Activated CD8-positive, alpha-beta memory T cell treated with anti-CD3 and anti-CD28 coated beads, Interleukin-2, amount 10 ng/mL, durations not matched to agents 7 days and 5 days (primary cell): ENCODE results near the gene ATP1B3. TPM values are rescaled to one million over a fixed set of nuclear protein-coding genes. Genes with fewer than 3 reads are reported as not detected.
"Not testable (repeated sequence)": the region's sequence is repeated elsewhere in the genome, so short reads cannot be mapped to it uniquely, and the experiment has no call there.

Experiments
- ATAC-seq: fragments of 150-1000 bp; cut with Tn5 transposase; one replicate; pipeline ENCODE4 v1.10.0; 2021; ENCODE audit warnings: moderate library complexity
- CTCF ChIA-PET: fragments of 350-600 bp; sonication (Branson Sonifier 250); formaldehyde crosslinking; loops from one replicate; lab custom pipeline; 2021; ENCODE audit warnings: antibody characterized with exemption; lab: Charles Lee
- DNase-seq: peaks from one replicate; pipeline ENCODE4 v3.0.0-alpha.2; 2020
- H3K27ac Mint-ChIP-seq: one replicate; pipeline ENCODE4 v1.8.0; 2021; ENCODE audit warnings: mild to moderate bottlenecking, mixed read lengths
- H3K27me3 Mint-ChIP-seq: one replicate; pipeline ENCODE4 v1.8.0; 2021; ENCODE audit warnings: mixed read lengths
- H3K36me3 Mint-ChIP-seq: one replicate; pipeline ENCODE4 v1.8.0; 2021; ENCODE audit warnings: mild to moderate bottlenecking, mixed read lengths
- H3K4me1 Mint-ChIP-seq: one replicate; pipeline ENCODE4 v1.8.0; 2021; ENCODE audit warnings: mixed read lengths
- H3K4me3 Mint-ChIP-seq: one replicate; pipeline ENCODE4 v1.8.0; 2021; ENCODE audit warnings: mild to moderate bottlenecking, moderate library complexity, mixed read lengths
- H3K9me3 Mint-ChIP-seq: one replicate; pipeline ENCODE4 v1.8.0; 2022; ENCODE audit warnings: low read depth, mixed read lengths
- total RNA-seq, 2 experiments: library from RNA; stranded (reverse); gene quantifications; one replicate each; pipeline ENCODE4 v1.2.3, GENCODE V29; 2021

The ATP1B3 gene
- total RNA-seq, 2 experiments from 2014 or later: 94.9 to 135 TPM

- DNase-seq (no peak), ATAC-seq (no peak)
- peaks cover 8% of the 10 kb centered on the region for H3K27me3 Mint-ChIP-seq
- CTCF ChIA-PET: interaction anchor here (0.6 to 1.1 kb wide), 2 partner anchors 11 to 126 kb away, joined by 3 read pairs; partner anchors contain the start of gene RNF7
- no peaks in the 10 kb centered on the region for H3K9me3 Mint-ChIP-seq
- H3K27ac Mint-ChIP-seq: no peak overlapping the region
- H3K4me3 Mint-ChIP-seq: no peak overlapping the region
- H3K4me1 Mint-ChIP-seq: no peaks in the 10 kb centered on the region
- no peaks in the 10 kb centered on the region for H3K36me3 Mint-ChIP-seq
These were observed 12.0 kb upstream of the ATP1B3 start for GRCh38 chr3:141864281-141864970.

- ATAC-seq (no peak), DNase-seq (no peak)
- Mint-ChIP-seq H3K27me3 (peaks cover 8% of the 10 kb centered on the region), H3K4me1 (no peaks in the 10 kb centered on the region), H3K9me3 (no peaks in the 10 kb centered on the region), H3K4me3 (no peak overlapping the region), H3K27ac (no peak overlapping the region), H3K36me3 (no peaks in the 10 kb centered on the region)
- CTCF ChIA-PET: no interaction called here
These were observed 11.3 kb upstream of the ATP1B3 start for GRCh38 chr3:141865101-141865500.

GRCh38 chr3:141870091-141870687 lies 6.3 kb upstream of the ATP1B3 start:
- DNase-seq (no peak), ATAC-seq (no peak)
- H3K27me3 Mint-ChIP-seq: peaks cover 2% of the 10 kb centered on the region
- H3K4me1 Mint-ChIP-seq: peaks cover 2% of the 10 kb centered on the region
- CTCF ChIA-PET: interaction anchor here (1.6 kb wide), 1 partner anchor 25 kb away, joined by 5 read pairs; no protein-coding TSS in a partner anchor
- no peak overlapping the region for H3K4me3 Mint-ChIP-seq
- no peaks in the 10 kb centered on the region for H3K9me3 Mint-ChIP-seq
- H3K27ac Mint-ChIP-seq: no peak overlapping the region
- H3K36me3 Mint-ChIP-seq: no peaks in the 10 kb centered on the region

- CTCF ChIA-PET: interaction anchor here (0.6 to 4.3 kb wide), 24 partner anchors 9 to 421 kb away, joined by 3 to 42 read pairs (median 4); partner anchors contain the start of genes RASA2 and RNF7
- peaks cover 30% of the 10 kb centered on the region for H3K4me1 Mint-ChIP-seq
These were observed 1.0 kb upstream of the ATP1B3 start for GRCh38 chr3:141875374-141875892.

GRCh38 chr3:141875893-141876380 lies 506 bp upstream of the ATP1B3 start:
- Mint-ChIP-seq H3K9me3 (no peaks in the 10 kb centered on the region), H3K4me1 (peaks cover 32% of the 10 kb centered on the region), H3K27me3 (no peaks in the 10 kb centered on the region), H3K4me3 (peak overlapping the region; percentile 90), H3K27ac (peak overlapping the region; percentile 95), H3K36me3 (peaks cover 15% of the 10 kb centered on the region)
- DNase-seq (no peak), ATAC-seq (peak; percentile 52)
- CTCF ChIA-PET: interaction anchor here (1.0 to 4.3 kb wide), 20 partner anchors 9 to 419 kb away, joined by 3 to 42 read pairs (median 4); partner anchors contain the start of gene RNF7

More at GRCh38 chr3:141875374-141875892, 1.0 kb upstream of the ATP1B3 start:
- H3K9me3 Mint-ChIP-seq: no peaks in the 10 kb centered on the region
- DNase-seq (peak; percentile 91), ATAC-seq (peak; percentile 63)
- H3K36me3 Mint-ChIP-seq: peaks cover 13% of the 10 kb centered on the region
- peak overlapping the region; percentile 95 for H3K27ac Mint-ChIP-seq
- H3K4me3 Mint-ChIP-seq: peak overlapping the region; percentile 90
- no peaks in the 10 kb centered on the region for H3K27me3 Mint-ChIP-seq

- Mint-ChIP-seq H3K4me1 (peaks cover 42% of the 10 kb centered on the region), H3K4me3 (peak overlapping the region; percentile 90)
- peak; percentile 13 for ATAC-seq
These were observed 613 bp downstream of the ATP1B3 start for GRCh38 chr3:141876891-141877621.

GRCh38 chr3:141877911-141878310 lies 1.5 kb downstream of the ATP1B3 start:
- ATAC-seq: no peak
- Mint-ChIP-seq H3K36me3 (peaks cover 29% of the 10 kb centered on the region), H3K27me3 (no peaks in the 10 kb centered on the region), H3K4me1 (peaks cover 46% of the 10 kb centered on the region), H3K27ac (peak overlapping the region; percentile 89), H3K4me3 (peak overlapping the region; percentile 88), H3K9me3 (no peaks in the 10 kb centered on the region)
- DNase-seq: no peak
- CTCF ChIA-PET: interaction anchor here (0.6 to 4.3 kb wide), 7 partner anchors 9 to 351 kb away, joined by 3 to 42 read pairs (median 9); partner anchors contain the start of gene RNF7

More at GRCh38 chr3:141876891-141877621, 613 bp downstream of the ATP1B3 start:
- Mint-ChIP-seq H3K27me3 (no peaks in the 10 kb centered on the region), H3K36me3 (peaks cover 23% of the 10 kb centered on the region), H3K27ac (peak overlapping the region; percentile 89), H3K9me3 (no peaks in the 10 kb centered on the region)
- CTCF ChIA-PET: interaction anchor here (0.6 to 4.3 kb wide), 7 partner anchors 10 to 350 kb away, joined by 3 to 42 read pairs (median 9); partner anchors contain the start of gene RNF7
- DNase-seq: peak; percentile 75

- ATAC-seq: no peak
- Mint-ChIP-seq H3K27me3 (no peaks in the 10 kb centered on the region), H3K4me1 (peaks cover 49% of the 10 kb centered on the region), H3K27ac (peak overlapping the region; percentile 89), H3K9me3 (no peaks in the 10 kb centered on the region), H3K4me3 (peak overlapping the region; percentile 88), H3K36me3 (peaks cover 30% of the 10 kb centered on the region)
- CTCF ChIA-PET: interaction anchor here (1.1 to 4.3 kb wide), 5 partner anchors 25 to 140 kb away, joined by 3 to 42 read pairs (median 12); partner anchors contain the start of gene RNF7
- no peak for DNase-seq
These were observed 1.9 kb downstream of the ATP1B3 start for GRCh38 chr3:141878326-141878725.

GRCh38 chr3:141878817-141879216 lies 2.4 kb downstream of the ATP1B3 start:
- H3K36me3 Mint-ChIP-seq: peaks cover 30% of the 10 kb centered on the region
- no peaks in the 10 kb centered on the region for H3K27me3 Mint-ChIP-seq
- no peaks in the 10 kb centered on the region for H3K9me3 Mint-ChIP-seq
- peaks cover 52% of the 10 kb centered on the region for H3K4me1 Mint-ChIP-seq
- peak overlapping the region; percentile 88 for H3K4me3 Mint-ChIP-seq
- no peak for ATAC-seq
- CTCF ChIA-PET: interaction anchor here (4.3 kb wide), 1 partner anchor 82 kb away, joined by 42 read pairs; no protein-coding TSS in a partner anchor
- no peak for DNase-seq
- peak overlapping the region; percentile 57 for H3K27ac Mint-ChIP-seq

GRCh38 chr3:141881702-141882101 lies 5.3 kb downstream of the ATP1B3 start:
- Mint-ChIP-seq H3K4me3 (no peak overlapping the region), H3K27ac (peak overlapping the region; percentile 19), H3K9me3 (no peaks in the 10 kb centered on the region), H3K4me1 (peaks cover 58% of the 10 kb centered on the region), H3K36me3 (peaks cover 49% of the 10 kb centered on the region), H3K27me3 (no peaks in the 10 kb centered on the region)
- CTCF ChIA-PET: no interaction called here
- ATAC-seq (no peak), DNase-seq (no peak)

- H3K4me1 Mint-ChIP-seq: peaks cover 37% of the 10 kb centered on the region
- no peak overlapping the region for H3K4me3 Mint-ChIP-seq
- peaks cover 45% of the 10 kb centered on the region for H3K36me3 Mint-ChIP-seq
- H3K27me3 Mint-ChIP-seq: no peaks in the 10 kb centered on the region
- H3K27ac Mint-ChIP-seq: no peak overlapping the region
- no peak for ATAC-seq
- no peak for DNase-seq
- CTCF ChIA-PET: interaction anchor here (1.2 to 1.8 kb wide), 3 partner anchors 10 to 148 kb away, joined by 3 to 8 read pairs (median 8); partner anchors contain the start of gene ATP1B3
- H3K9me3 Mint-ChIP-seq: peaks cover 15% of the 10 kb centered on the region
These were observed 10.6 kb downstream of the ATP1B3 start for GRCh38 chr3:141887051-141887450.

GRCh38 chr3:141888548-141888947 lies 12.1 kb downstream of the ATP1B3 start:
- peaks cover 44% of the 10 kb centered on the region for H3K36me3 Mint-ChIP-seq
- H3K27ac Mint-ChIP-seq, DNase-seq, CTCF ChIA-PET, H3K4me3 Mint-ChIP-seq, H3K27me3 Mint-ChIP-seq, ATAC-seq: not testable (repeated sequence)
- peaks cover 15% of the 10 kb centered on the region for H3K9me3 Mint-ChIP-seq
- H3K4me1 Mint-ChIP-seq: peaks cover 36% of the 10 kb centered on the region
